SK-N-MC (cell line): ENCODE results near the gene ETFRF1.

Experiments
- EZH2 ChIP-seq: fragments of 200-600 bp; sonication (generic); IDR thresholded peaks from one replicate; pipeline ENCODE4 v1.6.1; 2017; ENCODE audit warnings: antibody characterized with exemption
- POLR2AphosphoS5 ChIP-seq: IDR thresholded peaks from 2 replicates; pipeline ENCODE4 v1.6.1; 2012; ENCODE audit warnings: mild to moderate bottlenecking, low read depth, low read length, borderline replicate concordance

DNA sequence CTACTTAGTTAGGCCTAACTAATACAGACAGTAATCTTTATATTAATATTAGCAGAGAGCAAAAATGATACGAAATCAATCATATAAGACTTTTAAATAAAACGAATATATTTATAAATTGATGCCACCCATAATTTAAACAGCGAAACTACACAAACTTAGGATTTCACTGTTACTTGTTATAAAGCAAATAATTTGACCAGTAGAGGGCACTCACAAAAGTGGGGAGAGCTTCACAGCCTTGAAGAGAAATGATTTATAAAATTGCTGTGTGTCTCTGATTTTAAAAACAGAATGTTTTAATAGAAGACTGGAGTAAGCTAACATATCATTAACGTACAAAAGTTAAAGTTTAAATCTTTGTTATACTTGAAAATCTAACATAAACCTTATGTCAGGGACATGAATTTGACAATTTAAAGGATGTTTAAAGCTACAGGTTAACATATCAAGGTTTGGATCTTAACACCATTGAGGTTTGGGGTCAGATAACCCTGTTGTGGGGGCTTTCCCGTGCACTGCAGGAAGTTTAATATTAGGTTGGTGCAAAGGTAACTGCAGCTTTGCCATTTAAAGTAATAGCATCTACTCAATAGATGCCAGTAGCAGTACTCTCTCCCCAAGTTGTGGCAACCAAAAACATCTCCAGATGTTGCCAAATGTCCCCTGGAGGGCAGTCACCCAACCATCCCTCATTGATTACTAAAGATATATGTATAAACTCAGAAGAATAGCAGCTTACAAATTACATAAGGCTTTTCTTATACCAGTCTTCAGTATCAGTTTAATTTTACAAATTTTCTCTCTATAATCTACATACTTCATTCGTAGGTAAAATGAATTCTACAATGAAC lies 46.4 kb downstream of the ETFRF1 start:
- TF ChIP-seq EZH2 = no peak
- TF ChIP-seq POLR2AphosphoS5 = no peak
